ENCODE results near the gene SCUBE1. TPM values are rescaled to one million over a fixed set of nuclear protein-coding genes. Genes with fewer than 3 reads are reported as not detected.

Gene SCUBE1
- total RNA-seq, 1 experiment from 2014 or later, result 3.9 TPM

DNA sequence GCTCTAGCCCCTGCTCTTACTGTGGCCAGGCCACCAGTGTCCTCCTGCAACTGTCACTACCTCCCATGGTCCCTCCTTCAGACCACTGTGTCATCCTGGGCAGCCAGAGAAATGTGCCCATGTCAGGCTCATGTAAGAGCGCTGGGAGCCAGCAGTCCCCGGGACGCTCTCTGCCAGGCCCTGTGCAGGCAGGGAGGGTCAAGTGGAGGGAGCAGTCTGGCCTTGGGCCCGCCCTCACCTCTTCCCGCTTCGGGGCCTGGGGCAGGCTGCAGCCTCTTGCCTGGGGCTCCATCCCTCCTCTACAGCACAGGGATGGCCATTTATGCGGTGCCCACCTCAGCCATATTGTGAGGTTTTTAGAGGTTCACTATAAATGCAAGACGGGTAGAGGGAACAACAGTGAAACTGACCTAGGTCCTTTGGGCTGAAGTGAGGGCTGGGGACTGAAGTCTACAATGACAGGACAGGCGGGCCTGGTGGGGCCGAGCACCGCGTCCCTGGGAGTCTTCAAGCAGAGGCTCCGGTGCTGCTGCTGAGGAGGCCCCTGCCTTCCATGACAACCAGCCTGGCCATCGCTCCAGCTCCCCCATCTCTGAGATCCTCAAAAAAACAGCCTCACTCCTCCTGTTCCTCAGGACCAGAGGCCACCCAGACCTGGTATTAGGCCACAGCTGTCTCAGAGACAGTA, 101.3 kb downstream of the SCUBE1 start:
- ATAC-seq, result no peak
- no peaks in the 10 kb centered on the region for H4K20me1 ChIP-seq (ENCODE audit: insufficient read depth)
- H3K9me2 ChIP-seq (ENCODE audit: insufficient read depth), result no peaks in the 10 kb centered on the region
- ChIA-PET RAD21 (ENCODE audit: low non-redundant PET in 1 of 2, low total read pairs in 2 of 2, uncharacterized antibody in 2 of 2, unreplicated experiment in 2 of 2) (no interaction called here), CTCF (interaction anchor here (0.6 kb wide), 1 partner anchor 33 kb away, joined by 3 read pairs; no protein-coding TSS in a partner anchor), POLR2A (no interaction called here)
- no peak for DNase-seq (ENCODE audit: low read depth, low spot score)
- H3K27me3 ChIP-seq (ENCODE audit: insufficient read depth, low read length), result no peaks in the 10 kb centered on the region
- TF ChIP-seq YY1 (IDR thresholded peaks at IDR 0.05; ENCODE audit: extremely low read depth, insufficient replicate concordance, low read depth, low read length) (no peak), ZFX (IDR thresholded peaks at IDR 0.05) (no peak), POLR2AphosphoS5 (IDR thresholded peaks at IDR 0.05; ENCODE audit: low read depth, low read length) (no peak)
- no peak overlapping the region for H3K4me2 ChIP-seq (ENCODE audit: low read length)
- H3K9me3 ChIP-seq (ENCODE audit: control insufficient read depth in 1 of 2, insufficient read depth in 1 of 2, low read depth in 1 of 2, low read length in 2 of 2), result no peaks in the 10 kb centered on the region
- H3K27ac ChIP-seq (ENCODE audit: low read depth, low read length), result no peak overlapping the region
- H3K4me1 ChIP-seq (ENCODE audit: control insufficient read depth in 1 of 2, insufficient read depth in 2 of 2, low read length in 2 of 2), result peaks cover 7 to 12% of the 10 kb centered on the region in 2 experiments; a peak in 3 of 4 replicates
- intact Hi-C loops (cut with micrococcal nuclease), result no loop called here
- no TSS peak for BruUV-seq (replicated peaks)
- H3K4me3 ChIP-seq (replicated peaks in 1 of 2; ENCODE audit: low read depth in 1 of 2, low read length in 2 of 2), result no peak overlapping the region
- no peak overlapping the region for H3K9ac ChIP-seq (ENCODE audit: low read length)
- no peak overlapping the region for H2AFZ ChIP-seq (ENCODE audit: low read depth, low read length, poor library complexity, severe bottlenecking)
- H3K79me2 ChIP-seq (ENCODE audit: insufficient read depth, low read length), result no peaks in the 10 kb centered on the region
- H3K36me3 ChIP-seq (ENCODE audit: control insufficient read depth in 1 of 2, insufficient read depth in 2 of 2, low read length in 2 of 2), result no peaks in the 10 kb centered on the region

DNA sequence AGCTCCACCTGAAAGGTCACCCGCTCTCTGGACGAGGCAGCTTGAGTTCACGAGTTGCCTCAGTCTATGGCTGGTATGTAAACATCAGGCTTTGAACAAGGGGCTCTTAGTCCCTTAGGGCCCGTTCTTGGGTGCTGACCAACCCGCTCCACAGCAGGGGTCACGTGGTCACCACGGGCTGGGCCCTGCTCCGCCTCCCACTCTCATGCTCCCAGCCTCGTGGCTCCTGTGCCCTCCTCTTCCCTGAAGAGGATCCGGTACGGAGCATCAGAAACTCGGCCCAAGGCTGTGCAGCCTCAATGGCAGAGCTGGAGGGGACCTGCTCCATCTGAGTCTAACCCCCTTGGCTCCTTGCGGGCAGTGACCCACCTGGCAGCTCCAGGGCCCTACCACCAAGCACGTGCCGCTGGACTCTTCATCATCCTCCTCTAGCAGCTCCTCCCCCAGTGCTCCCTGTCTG, 102.0 kb downstream of the SCUBE1 start:
- Histone ChIP-seq H3K79me2 (ENCODE audit: insufficient read depth, low read length) (no peaks in the 10 kb centered on the region), H3K4me3 (replicated peaks in 1 of 2; ENCODE audit: low read depth in 1 of 2, low read length in 2 of 2) (no peak overlapping the region), H3K9me3 (ENCODE audit: control insufficient read depth in 1 of 2, insufficient read depth in 1 of 2, low read depth in 1 of 2, low read length in 2 of 2) (no peaks in the 10 kb centered on the region), H3K9ac (ENCODE audit: low read length) (no peak overlapping the region), H3K27ac (ENCODE audit: low read depth, low read length) (no peak overlapping the region), H3K9me2 (ENCODE audit: insufficient read depth) (no peaks in the 10 kb centered on the region), H3K4me2 (ENCODE audit: low read length) (no peak overlapping the region), H3K4me1 (ENCODE audit: control insufficient read depth in 1 of 2, insufficient read depth in 2 of 2, low read length in 2 of 2) (peaks cover 7 to 12% of the 10 kb centered on the region in 2 experiments; a peak in 3 of 4 replicates), H4K20me1 (ENCODE audit: insufficient read depth) (no peaks in the 10 kb centered on the region), H3K36me3 (ENCODE audit: control insufficient read depth in 1 of 2, insufficient read depth in 2 of 2, low read length in 2 of 2) (no peaks in the 10 kb centered on the region), H2AFZ (ENCODE audit: low read depth, low read length, poor library complexity, severe bottlenecking) (no peak overlapping the region), H3K27me3 (ENCODE audit: insufficient read depth, low read length) (no peaks in the 10 kb centered on the region)
- ChIA-PET RAD21 (ENCODE audit: low non-redundant PET in 1 of 2, low total read pairs in 2 of 2, uncharacterized antibody in 2 of 2, unreplicated experiment in 2 of 2) (no interaction called here), CTCF (no interaction called here), POLR2A (no interaction called here)
- intact Hi-C loops (cut with micrococcal nuclease), result no loop called here
- ATAC-seq, result no peak
- BruUV-seq (replicated peaks), result no TSS peak
- TF ChIP-seq RAD21 (IDR thresholded peaks at IDR 0.05; ENCODE audit: low read depth) (no peak), EGR1 (IDR thresholded peaks at IDR 0.05; ENCODE audit: low read depth) (no peak), POLR2AphosphoS5 (IDR thresholded peaks at IDR 0.05; ENCODE audit: low read depth, low read length) (no peak), SP1 (IDR thresholded peaks at IDR 0.05; ENCODE audit: low read depth) (no peak), ZFX (IDR thresholded peaks at IDR 0.05) (no peak), CBX3 (IDR thresholded peaks at IDR 0.05; ENCODE audit: low read depth) (no peak)
- TF ChIP-seq, protein P1, sequence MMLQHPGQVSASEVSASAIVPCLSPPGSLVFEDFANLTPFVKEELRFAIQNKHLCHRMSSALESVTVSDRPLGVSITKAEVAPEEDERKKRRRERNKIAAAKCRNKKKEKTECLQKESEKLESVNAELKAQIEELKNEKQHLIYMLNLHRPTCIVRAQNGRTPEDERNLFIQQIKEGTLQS (IDR thresholded peaks at IDR 0.05), result no peak
- no peak for DNase-seq (ENCODE audit: low read depth, low spot score)

All from HCT116 (cell line).